IPS-18c (cell line): ENCODE measurements around the gene NCF2.
"Not testable (repeated sequence)": the region's sequence is repeated elsewhere in the genome, so short reads cannot be mapped to it uniquely, and the experiment has no call there.

Source experiments
- H3K4me3 ChIP-seq: 2 replicates; pipeline ENCODE4 v1.7.0; 2013; ENCODE audit warnings: low read depth, mild to moderate bottlenecking, low read length, moderate library complexity; ENCODE audit not compliant: insufficient read depth
- H3K9me3 ChIP-seq: one replicate; pipeline ENCODE4 v1.6.1; 2013; ENCODE audit warnings: mild to moderate bottlenecking, low read length, moderate library complexity; ENCODE audit not compliant: control insufficient read depth, insufficient read depth

NCF2 gene, protein sequence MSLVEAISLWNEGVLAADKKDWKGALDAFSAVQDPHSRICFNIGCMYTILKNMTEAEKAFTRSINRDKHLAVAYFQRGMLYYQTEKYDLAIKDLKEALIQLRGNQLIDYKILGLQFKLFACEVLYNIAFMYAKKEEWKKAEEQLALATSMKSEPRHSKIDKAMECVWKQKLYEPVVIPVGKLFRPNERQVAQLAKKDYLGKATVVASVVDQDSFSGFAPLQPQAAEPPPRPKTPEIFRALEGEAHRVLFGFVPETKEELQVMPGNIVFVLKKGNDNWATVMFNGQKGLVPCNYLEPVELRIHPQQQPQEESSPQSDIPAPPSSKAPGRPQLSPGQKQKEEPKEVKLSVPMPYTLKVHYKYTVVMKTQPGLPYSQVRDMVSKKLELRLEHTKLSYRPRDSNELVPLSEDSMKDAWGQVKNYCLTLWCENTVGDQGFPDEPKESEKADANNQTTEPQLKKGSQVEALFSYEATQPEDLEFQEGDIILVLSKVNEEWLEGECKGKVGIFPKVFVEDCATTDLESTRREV

DNA sequence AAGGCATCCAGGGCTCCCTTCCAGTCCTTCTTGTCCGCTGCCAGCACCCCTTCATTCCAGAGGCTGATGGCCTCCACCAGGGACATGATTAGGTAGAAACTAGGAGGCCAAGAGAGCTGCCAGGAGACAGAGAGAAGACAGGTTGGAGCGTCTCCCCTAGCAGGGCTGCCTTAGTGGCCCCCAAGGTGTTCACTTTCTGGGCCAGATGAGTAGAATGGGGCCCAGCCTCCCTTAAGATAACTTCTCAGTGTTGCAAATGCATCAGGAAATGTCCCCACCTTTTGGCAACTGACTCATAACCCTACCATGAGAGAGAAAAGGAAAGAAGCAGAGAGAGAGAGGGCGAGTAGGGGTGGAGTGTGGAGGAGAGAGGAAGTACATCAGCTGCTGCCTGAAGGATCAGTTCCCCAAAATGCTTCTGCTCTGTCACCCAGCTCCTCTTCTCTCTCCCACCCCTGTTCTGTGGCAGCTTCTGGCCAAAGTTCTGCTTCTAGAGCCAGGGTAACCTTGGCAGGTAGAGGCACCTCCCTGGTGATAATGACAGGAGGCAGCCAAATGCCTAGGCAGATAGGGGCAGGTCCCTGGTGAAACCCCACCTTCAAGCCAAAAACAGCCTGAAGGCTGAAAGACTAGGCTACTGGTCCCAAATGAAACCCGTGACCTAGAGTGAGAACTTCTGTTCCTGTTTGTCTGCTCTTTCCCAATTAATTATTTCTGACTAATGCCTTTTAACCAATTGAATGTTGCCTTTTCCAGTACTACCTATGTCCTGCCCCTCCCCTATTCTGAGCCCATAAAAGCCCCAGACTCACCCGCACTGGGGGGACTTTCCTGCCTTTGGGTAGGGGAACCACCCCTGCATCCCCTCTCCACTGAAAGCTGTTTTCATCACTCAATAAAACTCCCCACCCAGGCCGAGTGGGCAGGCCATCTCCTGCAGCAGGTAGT is at the start of gene NCF2:
TSS of gene NCF2 (minus strand) at position 216 of the 948 bp plus-strand sequence. CDS start at position 86, 130 bp downstream.
- H3K4me3 ChIP-seq: no peak within 1 kb of the TSS
- H3K9me3 ChIP-seq: no peaks in the 10 kb centered on the region

DNA sequence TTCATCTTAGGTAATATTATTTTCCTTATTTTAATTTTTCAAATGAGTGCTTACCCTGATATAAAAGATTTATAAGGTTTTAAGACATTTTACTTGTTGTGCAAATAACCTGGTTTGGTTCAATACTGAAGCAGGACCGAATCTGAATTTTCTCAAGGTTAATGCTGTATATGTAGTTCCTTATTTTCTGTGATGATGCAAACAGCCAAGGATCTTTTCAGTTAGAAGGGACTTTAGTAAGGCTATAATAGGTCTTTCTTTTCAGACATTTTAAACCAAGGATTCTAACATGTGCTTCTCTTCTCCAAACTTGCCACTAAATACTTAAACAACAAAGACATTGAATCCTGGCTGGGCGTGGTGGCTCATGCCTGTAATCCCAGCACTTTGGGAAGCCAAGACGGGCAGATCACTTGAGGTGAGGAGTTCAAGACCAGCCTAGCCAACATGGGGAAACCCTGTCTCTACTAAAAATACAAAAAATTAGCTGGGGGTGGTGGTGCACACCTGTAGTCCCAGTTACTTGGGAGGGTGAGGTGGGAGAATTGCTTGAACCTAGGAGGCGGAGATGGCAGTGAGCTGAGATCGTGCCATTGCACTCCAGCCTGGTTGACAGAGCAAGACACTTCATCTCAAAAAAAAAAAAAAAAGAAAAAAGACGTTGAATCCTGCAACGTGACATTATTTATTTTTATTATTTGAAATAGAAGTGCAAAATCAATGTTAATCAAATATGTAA is 48.6 kb upstream of the NCF2 start:
- no peak overlapping the region for H3K4me3 ChIP-seq
- H3K9me3 ChIP-seq: no peaks in the 10 kb centered on the region

DNA sequence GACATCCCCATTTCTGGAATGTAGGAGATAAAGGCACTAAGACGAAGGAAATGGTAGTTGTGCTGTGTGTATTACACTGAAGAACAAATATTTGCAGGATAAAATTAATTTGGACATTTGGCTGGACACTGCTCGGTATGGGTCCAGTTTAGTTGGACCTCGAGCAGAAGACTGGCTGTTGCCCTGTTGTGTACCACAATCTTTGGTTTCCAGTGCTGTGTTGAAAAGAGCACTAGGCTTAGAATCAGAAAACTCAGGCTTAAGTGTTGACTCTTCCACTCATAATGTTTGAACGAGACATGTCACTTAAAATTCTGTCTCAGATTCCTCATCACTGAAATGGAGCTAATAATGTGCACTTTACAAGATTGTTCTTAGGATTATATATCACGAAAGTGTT is 46.5 kb upstream of the NCF2 start:
- Histone ChIP-seq H3K9me3 (no peaks in the 10 kb centered on the region), H3K4me3 (no peak overlapping the region)

DNA sequence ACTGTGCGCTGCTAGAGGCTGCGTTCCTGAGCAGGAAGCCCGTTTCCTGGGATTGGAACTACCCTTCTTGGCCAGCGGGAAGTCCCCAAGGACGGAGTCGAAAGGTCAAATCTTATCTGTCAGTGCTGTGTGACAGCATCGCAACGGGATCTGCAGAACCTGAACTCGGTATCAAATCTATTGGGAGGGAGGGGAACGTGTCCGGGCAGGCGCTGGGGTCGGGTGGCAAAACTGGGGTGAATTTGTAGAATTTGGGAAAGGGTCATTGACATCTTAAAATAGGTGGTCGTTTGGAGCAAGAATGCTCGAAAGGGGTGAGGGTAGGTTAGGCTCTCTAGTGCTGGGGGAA is 46.0 kb upstream of the NCF2 start:
- H3K4me3 ChIP-seq: peak overlapping the region; percentile 88
- no peaks in the 10 kb centered on the region for H3K9me3 ChIP-seq

DNA sequence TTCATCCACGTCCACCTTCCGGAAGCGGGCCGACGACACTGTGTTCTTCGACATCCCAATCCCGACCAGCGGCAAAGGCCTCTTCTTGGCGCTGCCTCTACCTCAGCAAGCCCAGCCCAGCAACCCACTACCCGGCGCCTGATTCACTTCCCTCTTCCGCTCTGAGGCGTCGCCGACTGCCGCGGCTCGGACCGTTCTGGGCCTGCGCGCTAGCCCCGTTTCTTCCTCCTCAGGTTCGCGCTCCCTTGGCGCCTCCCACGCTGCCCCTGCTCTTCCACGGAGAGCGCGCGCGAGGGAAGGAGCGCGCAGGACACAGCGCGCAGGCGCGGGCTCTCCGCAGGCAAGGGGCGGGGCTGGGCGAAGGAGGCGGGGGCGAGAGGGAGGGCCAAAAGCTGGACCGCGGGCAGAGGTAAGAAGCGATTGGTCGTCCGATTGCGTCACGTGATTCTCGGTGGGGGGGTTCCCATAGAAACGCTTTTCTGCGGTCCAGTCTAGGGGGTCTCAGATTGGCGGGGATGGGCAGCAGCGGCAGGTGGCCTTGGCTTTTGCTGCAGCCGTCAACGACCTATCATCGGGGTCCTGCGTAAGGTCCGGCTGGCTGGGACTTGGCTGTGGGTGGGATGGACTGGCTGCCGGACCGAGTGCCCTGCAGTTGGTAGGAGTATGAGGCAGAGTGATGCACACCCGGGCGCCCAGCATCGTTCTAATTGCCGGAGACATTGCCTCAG is 45.5 kb upstream of the NCF2 start, which contains the start of gene ARPC5:
TSS of gene ARPC5 (minus strand) at position 178 of the 728 bp plus-strand sequence. CDS start at position 54, 124 bp downstream.
- Histone ChIP-seq H3K9me3 (no peaks in the 10 kb centered on the region), H3K4me3 (peak within 1 kb of the TSS; percentile 88)

DNA sequence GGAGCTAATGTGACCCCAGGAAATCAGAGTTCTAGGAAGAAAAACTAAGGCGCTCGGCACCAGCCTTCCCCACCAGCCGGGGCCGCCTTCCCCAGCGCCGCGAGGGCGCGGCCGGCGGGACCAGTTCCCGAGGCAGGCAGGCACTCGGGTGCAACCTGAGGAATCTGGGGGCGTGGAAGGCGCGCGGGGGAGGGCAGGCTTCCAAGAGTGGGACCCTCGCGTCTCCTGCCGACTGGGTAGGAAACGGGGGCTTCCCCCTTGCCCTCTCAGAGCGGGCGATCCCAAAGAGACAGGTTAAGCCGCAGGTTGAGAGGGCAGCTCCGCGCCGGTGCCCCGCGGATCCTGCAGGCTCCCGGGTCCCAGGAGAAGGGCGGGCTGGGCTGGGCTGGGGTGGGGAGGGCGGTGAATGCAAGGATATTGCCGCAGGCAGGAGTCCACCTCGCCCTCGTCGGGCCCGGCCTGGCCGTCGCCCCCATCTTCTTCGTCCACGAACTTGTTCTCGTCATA is 44.9 kb upstream of the NCF2 start:
- Histone ChIP-seq H3K4me3 (peak overlapping the region; percentile 88), H3K9me3 (no peaks in the 10 kb centered on the region)

DNA sequence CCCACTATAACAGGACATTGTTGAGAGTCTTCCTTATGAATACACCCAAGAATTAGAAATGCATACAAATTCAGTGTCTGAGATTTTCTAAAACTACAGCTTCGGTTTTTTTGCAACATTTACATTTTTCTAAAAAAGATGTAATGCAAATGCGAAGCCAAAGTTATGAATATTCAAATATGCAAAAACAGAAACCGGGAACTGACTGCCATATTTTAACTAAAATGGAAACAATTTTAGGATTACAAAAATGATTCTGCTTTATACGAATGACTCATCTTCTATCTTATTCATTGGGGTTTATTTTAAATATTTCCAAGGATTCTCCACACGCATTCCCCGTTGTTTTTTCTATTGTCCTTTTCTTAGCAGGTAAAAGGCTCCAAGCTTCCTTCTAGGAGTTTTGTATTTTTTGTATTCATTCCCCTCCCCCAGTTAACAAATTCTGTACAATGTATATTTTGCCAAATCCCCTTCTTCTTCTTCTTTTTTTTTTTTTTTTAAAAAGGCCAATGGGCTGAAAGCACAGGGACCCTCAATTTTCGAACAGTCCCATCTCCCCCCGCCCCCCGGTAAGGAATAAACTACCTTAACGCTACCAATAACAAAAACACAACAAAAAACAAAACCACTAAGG is 44.3 kb upstream of the NCF2 start:
- no peaks in the 10 kb centered on the region for H3K9me3 ChIP-seq
- H3K4me3 ChIP-seq: peak overlapping the region; percentile 88

DNA sequence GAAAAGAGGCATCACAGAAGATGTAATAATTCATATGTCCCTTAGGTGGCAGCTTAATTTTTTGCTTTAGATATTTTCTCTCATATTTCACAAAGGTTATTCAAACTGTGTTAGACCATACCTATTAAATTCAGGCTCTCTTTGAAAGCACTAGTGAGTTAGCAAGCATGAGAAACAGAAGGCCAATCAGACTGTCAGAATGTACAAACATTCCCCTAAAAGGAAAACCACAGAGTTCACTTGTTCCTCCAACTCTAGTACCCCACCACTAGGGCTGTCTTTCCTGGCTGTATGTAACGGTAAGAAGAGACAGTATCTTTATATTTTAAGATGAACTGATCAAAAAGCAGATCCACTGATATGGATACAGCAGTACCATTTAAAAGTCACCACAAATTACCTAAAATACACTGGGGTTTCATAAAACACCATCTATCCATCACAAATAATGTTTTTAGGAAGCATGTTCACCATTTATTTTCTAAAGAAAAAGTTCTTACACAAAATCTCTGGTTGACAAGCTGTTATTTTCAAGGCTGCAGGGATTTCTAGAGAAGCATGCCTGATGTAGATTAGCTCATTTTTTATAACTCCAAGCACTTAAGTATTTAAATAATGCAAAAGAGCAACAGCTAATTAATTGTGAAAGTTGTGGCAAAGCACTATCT is 43.6 kb upstream of the NCF2 start:
- no peak overlapping the region for H3K4me3 ChIP-seq

DNA sequence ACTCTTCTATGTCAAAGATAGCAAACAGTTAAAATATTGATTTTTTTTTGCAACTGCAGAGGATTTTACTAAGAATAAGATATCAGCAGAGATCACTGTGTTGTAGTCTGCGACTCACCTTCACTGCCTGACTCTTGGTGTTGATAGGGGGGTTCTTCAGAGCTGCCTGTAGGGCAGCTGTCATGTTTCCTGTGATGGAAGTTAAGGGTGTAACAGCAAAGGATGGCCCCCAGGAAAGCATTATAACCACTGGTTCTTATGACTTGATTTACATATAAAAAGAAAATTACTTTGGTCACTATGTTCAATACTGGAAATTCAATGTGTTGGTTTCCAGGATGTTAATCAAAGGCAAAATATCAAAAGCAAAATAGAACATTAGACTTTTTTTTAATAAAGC is 42.7 kb upstream of the NCF2 start:
- Histone ChIP-seq H3K9me3 (no peaks in the 10 kb centered on the region), H3K4me3 (no peak overlapping the region)

More for the DNA sequence above, 43.6 kb upstream of the NCF2 start:
- H3K9me3 ChIP-seq: no peaks in the 10 kb centered on the region

DNA sequence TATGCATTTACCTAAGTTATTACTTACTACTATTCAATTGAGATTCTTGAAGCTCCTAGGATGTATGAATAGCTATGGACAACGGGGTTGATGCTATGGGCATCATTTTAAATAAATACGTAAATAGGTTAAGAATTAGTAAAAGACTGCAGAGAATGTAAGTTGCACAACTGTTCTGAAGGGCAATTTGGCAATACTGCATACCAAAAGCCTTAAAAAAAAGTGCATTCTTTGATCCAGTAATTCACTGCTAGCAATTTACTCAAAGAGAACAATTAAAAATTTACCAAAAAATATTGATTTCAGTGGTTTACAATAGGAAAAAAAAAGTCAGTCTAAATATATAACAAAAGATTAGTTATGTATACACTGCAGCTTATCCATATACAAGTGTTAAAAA is 41.9 kb upstream of the NCF2 start:
- H3K4me3 ChIP-seq: no peak overlapping the region

DNA sequence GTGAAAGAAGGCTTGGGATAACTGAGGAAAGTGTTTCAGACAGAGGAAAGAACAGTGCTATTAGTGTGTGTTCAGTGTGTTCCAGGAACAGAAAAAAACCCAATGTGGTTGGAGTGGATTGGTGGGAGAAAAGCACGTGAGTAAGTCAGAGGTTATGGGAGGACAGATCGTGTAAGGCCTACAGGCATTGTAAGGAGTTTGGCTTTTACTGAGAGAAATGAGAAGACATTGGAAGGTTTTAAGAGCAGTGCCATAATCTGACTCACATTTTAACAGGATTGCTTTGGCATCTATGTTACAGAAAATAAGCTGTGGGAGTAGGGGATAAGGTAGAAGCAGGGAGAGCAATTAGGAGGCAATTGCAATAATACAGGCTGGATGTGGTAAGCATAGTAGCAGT is 40.5 kb upstream of the NCF2 start:
- H3K4me3 ChIP-seq: no peak overlapping the region

More for the DNA sequence above, 41.9 kb upstream of the NCF2 start:
- no peaks in the 10 kb centered on the region for H3K9me3 ChIP-seq

DNA sequence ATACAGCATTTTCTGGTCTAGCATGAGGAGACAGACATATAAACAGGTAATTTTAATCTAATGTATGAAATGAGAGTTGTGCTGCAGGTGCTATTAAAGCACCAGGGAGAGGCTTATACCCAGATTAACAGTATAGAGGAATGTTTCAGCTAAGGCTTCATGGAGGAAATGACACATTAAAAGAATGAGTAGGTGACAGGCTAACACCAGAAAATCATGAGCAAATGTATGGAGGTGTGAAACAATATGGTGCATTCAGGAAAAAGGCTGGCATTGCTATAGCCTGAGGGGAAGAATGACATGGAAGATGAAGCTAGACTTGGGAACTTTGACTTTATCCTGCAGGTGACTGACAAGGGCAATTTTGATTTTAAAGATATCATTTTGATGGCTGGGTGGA is 38.3 kb upstream of the NCF2 start:
- Histone ChIP-seq H3K4me3 (no peak overlapping the region), H3K9me3 (no peaks in the 10 kb centered on the region)

More for the DNA sequence above, 40.5 kb upstream of the NCF2 start:
- H3K9me3 ChIP-seq: no peaks in the 10 kb centered on the region

DNA sequence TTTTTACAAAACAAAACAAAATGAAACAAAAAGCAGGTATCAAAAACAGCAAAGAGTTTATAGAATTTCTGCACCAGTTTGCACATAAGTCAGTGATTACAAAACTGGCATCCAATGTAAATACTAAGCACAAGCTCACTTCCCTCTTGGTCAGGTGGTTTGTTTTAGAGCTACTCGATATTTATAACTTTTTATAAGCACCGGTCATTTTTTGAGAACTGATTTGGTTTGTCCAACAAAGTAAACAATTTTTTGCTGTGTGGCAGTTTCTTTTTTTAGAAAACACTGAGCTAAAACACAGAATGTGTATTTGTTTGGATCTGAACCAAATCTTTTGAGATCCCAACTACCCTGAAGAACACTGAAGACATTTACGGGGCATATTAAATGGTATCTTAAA is 36.0 kb upstream of the NCF2 start:
- not testable (repeated sequence) for H3K9me3 ChIP-seq, H3K4me3 ChIP-seq

DNA sequence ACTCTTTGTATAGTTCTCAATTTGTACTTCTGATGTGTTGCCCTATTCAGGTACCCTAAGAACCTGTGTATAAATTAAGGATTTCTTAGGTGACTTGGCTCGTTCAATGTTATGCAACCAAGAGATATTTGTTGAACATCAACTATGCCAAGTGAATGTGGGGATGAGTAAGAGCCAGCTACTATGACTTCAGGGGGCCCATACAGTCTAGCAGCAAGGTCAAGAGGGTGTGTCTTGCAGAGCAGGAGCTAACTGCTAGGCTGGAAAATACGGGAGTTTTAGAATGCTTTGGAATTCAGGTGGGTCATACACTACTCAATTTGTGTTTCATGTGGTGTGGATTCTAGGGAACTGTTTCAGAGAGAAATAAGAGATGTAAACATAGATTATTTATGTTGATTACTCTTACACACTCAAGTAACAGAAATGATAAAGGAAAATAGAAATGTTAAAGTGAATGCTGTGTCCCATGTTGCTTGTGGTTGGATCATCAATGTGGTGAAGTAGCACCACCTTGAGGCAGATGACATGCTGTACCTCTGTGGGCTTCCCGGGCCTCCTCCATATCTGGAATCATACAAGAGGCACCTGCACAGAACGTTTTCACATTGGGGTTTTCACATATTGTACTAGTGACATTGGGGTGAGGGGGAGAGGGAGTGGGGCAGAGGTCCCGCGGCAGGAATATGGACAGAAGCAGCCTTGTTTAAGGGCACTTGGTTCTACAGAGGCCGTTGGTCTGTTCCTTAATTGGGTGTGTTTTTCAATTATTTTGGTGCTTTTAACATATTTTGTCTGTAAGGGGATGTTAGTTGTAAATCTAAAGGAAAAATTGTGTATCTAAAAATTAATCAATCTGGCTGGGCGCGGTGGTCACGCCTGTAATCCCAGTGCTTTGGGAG is 32.9 kb upstream of the NCF2 start:
- Histone ChIP-seq H3K9me3 (no peaks in the 10 kb centered on the region), H3K4me3 (no peak overlapping the region)

DNA sequence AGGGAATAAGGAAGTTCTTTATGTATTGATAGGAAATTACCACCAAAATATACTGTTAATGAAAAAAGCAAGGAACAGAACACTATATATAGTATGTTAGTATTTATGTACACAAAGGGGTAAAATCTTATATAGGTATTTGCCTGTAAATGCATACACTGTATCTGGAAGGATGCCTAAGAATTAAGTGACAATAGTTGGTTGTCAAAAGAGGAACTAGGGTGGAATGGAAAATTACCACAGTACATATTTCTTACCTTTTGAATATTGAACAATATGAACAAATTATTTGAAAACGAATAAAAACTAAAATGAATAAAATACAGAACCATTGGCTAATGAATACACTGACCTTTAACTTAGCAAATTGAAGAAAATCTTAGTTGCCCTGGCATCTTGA is 31.8 kb upstream of the NCF2 start:
- Histone ChIP-seq H3K4me3 (no peak overlapping the region), H3K9me3 (no peaks in the 10 kb centered on the region)
